Spleen (tissue), 7 donors: ENCODE measurements around the gene PLK5.

Source experiments
- CTCF ChIP-seq, 11 experiments: fragments of 200-600 bp in 7 of 11; fragments of 450-650 bp in 4 of 11; sonication (generic) in 4 of 11; IDR thresholded peaks in 8 of 11; conservative IDR thresholded peaks in 3 of 11; 1 replicate in 7 of 11; 2 replicates in 4 of 11; pipeline versions ENCODE4 v1.4.0 to v1.8.0; 2016 to 2021; ENCODE audit warnings: antibody characterized with exemption in 11 of 11, inconsistent platforms in 4 of 11, mild to moderate bottlenecking in 1 of 11
- POLR2A ChIP-seq, 3 donors: fragments of 450-650 bp; IDR thresholded peaks; one replicate each; pipeline ENCODE4 v1.5.1; 2017; ENCODE audit warnings: antibody characterized with exemption in 3 of 3, mild to moderate bottlenecking in 1 of 3
- POLR2AphosphoS5 ChIP-seq, 3 donors: sonication (generic); formaldehyde crosslinking; IDR thresholded peaks; one replicate each; pipeline ENCODE4 v1.5.1; 2017; ENCODE audit warnings: antibody characterized with exemption in 3 of 3
- donor health status: DM: no; HTN: no; CAD: no; lungs with moderate emphysema.
- donor health status: DM: no; HTN: no; CAD: no.
- donor health status: DM: no; HTN: no; CAD: no.

- TF ChIP-seq POLR2A (IDR thresholded peaks at IDR 0.05) (no peak), CTCF (IDR thresholded peaks at IDR 0.05 in 8 of 11, conservative IDR thresholded peaks at IDR 0.05 in 3 of 11) (no peak), POLR2AphosphoS5 (IDR thresholded peaks at IDR 0.05) (no peak)
Measured at GRCh38 chr19:1514295-1514661, 9.6 kb upstream of the PLK5 start.
